Endodermal cell (in vitro differentiated cells): ENCODE results near the gene CRB2. TPM values are rescaled to one million over a fixed set of nuclear protein-coding genes. Genes with fewer than 3 reads are reported as not detected.

Experiments used
- DNase-seq: peaks from one replicate; pipeline ENCODE4 v3.0.0-alpha.2; 2017
- H3K27ac ChIP-seq: 2 replicates; pipeline ENCODE4 v1.5.1; 2013; ENCODE audit warnings: mild to moderate bottlenecking, low read depth, low read length, moderate library complexity
- H3K27me3 ChIP-seq: 2 replicates; pipeline ENCODE4 v1.6.1; 2013; ENCODE audit warnings: mild to moderate bottlenecking, low read length, moderate library complexity; ENCODE audit not compliant: insufficient read depth, control insufficient read depth, poor library complexity, severe bottlenecking
- H3K36me3 ChIP-seq: 2 replicates; pipeline ENCODE4 v1.7.0; 2013; ENCODE audit warnings: mild to moderate bottlenecking, low read length, moderate library complexity; ENCODE audit not compliant: control insufficient read depth, insufficient read depth
- H3K4me1 ChIP-seq: one replicate; pipeline ENCODE4 v1.7.0; 2013; ENCODE audit warnings: low read length; ENCODE audit not compliant: control insufficient read depth, insufficient read depth
- H3K4me3 ChIP-seq: 2 replicates; pipeline ENCODE4 v1.5.1; 2013; ENCODE audit warnings: mild to moderate bottlenecking, low read length, moderate library complexity
- H3K9ac ChIP-seq: 2 replicates; pipeline ENCODE4 v1.6.1; 2013; ENCODE audit warnings: mild to moderate bottlenecking, low read length, moderate library complexity; ENCODE audit not compliant: poor library complexity, severe bottlenecking; ENCODE audit errors: extremely low read depth
- H3K9me3 ChIP-seq: 2 replicates; pipeline ENCODE4 v1.6.1; 2013; ENCODE audit warnings: mild to moderate bottlenecking, low read length, moderate library complexity; ENCODE audit not compliant: control insufficient read depth
- H3K27ac Mint-ChIP-seq: 2 replicates; pipeline ENCODE4 v1.8.0; 2020; ENCODE audit warnings: mixed read lengths
- H3K27me3 Mint-ChIP-seq: 2 replicates; pipeline ENCODE4 v1.8.0; 2021; ENCODE audit warnings: mild to moderate bottlenecking, mixed read lengths; ENCODE audit not compliant: insufficient read depth
- H3K36me3 Mint-ChIP-seq: 2 replicates; pipeline ENCODE4 v1.8.0; 2020; ENCODE audit warnings: low read depth, mixed read lengths
- H3K4me1 Mint-ChIP-seq: 2 replicates; pipeline ENCODE4 v1.8.0; 2020; ENCODE audit warnings: mixed read lengths
- H3K4me3 Mint-ChIP-seq: 2 replicates; pipeline ENCODE4 v1.8.0; 2020; ENCODE audit warnings: mild to moderate bottlenecking, moderate library complexity, mixed read lengths
- H3K9me3 Mint-ChIP-seq: 2 replicates; pipeline ENCODE4 v1.8.0; 2020; ENCODE audit warnings: mild to moderate bottlenecking, mixed read lengths
- WGBS, 2 experiments: methylation state at CpG; one replicate each; pipeline versions ENCODE4 v1.1.5 to v1.1.7; 2013; ENCODE audit warnings: missing lambda C conversion rate in 2 of 2, mixed read lengths in 1 of 2; ENCODE audit not compliant: insufficient coverage in 1 of 2, insufficient read length in 1 of 2; 5-methylcytosine and 5-hydroxymethylcytosine counted together
- total RNA-seq, 2 donors: library from RNA; stranded (reverse); fragmentation: NEBNext Ultra II Directional in 1 of 2; extraction: Animal tissue kit (Norgen Biotek cat#: 25700) in 1 of 2; gene quantifications; 2 replicates in 1 of 2; 3 replicates in 1 of 2; pipeline ENCODE4 v1.2.1, GENCODE V29; 2021
- TF ChIP-seq, protein P1 (sequence below): fragments of 200-600 bp; sonication (generic); conservative IDR thresholded peaks from 2 replicates; pipeline ENCODE4 v1.5.0; 2021; ENCODE audit warnings: antibody characterized with exemption, mild to moderate bottlenecking

CRB2 gene
- total RNA-seq, 2 donors from 2014 or later = 0.75 to 2.0 TPM

DNA sequence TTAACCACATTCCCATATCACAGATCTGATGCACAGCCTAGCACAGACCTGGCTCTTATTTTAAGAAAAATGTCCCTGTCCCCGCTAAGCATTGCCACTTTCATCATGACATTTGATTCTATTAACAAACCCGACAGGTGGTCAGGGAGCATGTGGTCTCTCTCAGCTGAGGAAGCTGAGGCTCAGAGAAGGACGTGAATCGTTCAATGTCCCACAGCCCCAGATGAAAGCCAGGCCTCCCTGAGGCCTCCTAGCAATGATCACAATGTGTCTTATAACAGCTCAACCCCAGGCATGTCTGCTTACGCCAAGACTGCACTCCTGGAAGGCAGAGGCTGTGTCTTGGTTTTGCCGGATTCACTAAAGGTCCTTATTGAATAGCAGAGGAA is 10.4 kb upstream of the CRB2 start:
- Histone ChIP-seq H3K27me3 (no peaks in the 10 kb centered on the region), H3K4me3 (no peak overlapping the region), H3K27ac (no peak overlapping the region), H3K9ac (no peak overlapping the region), H3K4me1 (no peaks in the 10 kb centered on the region), H3K9me3 (no peaks in the 10 kb centered on the region), H3K36me3 (no peaks in the 10 kb centered on the region)
- Mint-ChIP-seq H3K27ac (no peak overlapping the region), H3K27me3 (peaks cover under 1% of the 10 kb centered on the region), H3K4me1 (no peaks in the 10 kb centered on the region), H3K36me3 (no peaks in the 10 kb centered on the region), H3K4me3 (no peak overlapping the region), H3K9me3 (no peaks in the 10 kb centered on the region)
- TF ChIP-seq, protein P1, sequence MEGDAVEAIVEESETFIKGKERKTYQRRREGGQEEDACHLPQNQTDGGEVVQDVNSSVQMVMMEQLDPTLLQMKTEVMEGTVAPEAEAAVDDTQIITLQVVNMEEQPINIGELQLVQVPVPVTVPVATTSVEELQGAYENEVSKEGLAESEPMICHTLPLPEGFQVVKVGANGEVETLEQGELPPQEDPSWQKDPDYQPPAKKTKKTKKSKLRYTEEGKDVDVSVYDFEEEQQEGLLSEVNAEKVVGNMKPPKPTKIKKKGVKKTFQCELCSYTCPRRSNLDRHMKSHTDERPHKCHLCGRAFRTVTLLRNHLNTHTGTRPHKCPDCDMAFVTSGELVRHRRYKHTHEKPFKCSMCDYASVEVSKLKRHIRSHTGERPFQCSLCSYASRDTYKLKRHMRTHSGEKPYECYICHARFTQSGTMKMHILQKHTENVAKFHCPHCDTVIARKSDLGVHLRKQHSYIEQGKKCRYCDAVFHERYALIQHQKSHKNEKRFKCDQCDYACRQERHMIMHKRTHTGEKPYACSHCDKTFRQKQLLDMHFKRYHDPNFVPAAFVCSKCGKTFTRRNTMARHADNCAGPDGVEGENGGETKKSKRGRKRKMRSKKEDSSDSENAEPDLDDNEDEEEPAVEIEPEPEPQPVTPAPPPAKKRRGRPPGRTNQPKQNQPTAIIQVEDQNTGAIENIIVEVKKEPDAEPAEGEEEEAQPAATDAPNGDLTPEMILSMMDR = no peak
- no peak for DNase-seq
- WGBS, 2 experiments = 63 to 70% methylated on average over 6 of the region's 6 CpGs

DNA sequence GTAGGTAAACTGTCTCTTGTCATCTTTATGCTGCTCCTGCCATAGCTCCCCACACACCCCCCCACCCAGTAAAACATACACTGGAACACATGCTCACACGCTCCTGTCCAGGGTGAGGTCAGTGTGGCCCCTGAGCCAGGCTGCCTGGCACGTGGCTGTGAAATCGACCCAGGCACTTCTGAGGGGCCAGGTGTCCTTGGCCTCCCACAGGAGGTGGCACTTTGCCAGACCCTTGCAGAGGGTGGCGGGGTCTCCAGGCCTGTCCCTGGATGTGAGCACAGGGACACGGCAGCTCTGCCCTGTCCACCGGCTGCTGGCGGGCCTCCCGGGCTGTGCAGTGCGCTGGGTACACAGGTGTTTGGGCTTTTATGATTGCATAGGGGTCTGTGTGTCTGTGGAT is 10.0 kb upstream of the CRB2 start:
- DNase-seq = no peak
- H3K4me3 Mint-ChIP-seq = no peak overlapping the region
- 75 to 93% methylated on average over 3 to 9 of the region's 9 CpGs for WGBS, 2 experiments

DNA sequence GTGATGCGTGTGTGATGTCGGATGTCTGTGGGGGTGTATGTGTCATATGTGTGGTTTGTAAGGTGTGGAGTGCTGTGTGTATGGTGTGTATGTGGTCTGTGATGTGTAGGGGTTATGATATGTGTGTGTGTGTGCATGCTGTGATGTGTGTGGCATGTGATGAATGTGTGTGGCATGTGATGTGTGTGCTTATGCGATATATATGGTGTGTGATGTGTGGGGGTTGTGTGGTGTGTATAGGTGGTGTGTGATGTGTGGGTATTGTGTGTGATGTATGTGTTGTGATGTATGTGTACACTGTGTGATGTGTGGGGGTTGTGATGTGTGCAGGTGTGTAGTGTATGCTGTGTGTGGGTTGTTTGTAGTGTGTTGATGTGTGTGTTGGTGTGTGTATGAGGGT is 9.2 kb upstream of the CRB2 start:
- no peaks in the 10 kb centered on the region for H3K4me1 Mint-ChIP-seq
- Histone ChIP-seq H3K27me3 (no peaks in the 10 kb centered on the region), H3K9me3 (no peaks in the 10 kb centered on the region), H3K27ac (no peak overlapping the region), H3K36me3 (no peaks in the 10 kb centered on the region), H3K9ac (no peak overlapping the region), H3K4me3 (no peak overlapping the region), H3K4me1 (no peaks in the 10 kb centered on the region)
- TF ChIP-seq, protein P1 = no peak
- WGBS, 2 experiments = 99 to 100% methylated on average over 3 of the region's 3 CpGs
- DNase-seq = no peak
- no peak overlapping the region for H3K4me3 Mint-ChIP-seq
- H3K36me3 Mint-ChIP-seq = no peaks in the 10 kb centered on the region
- H3K9me3 Mint-ChIP-seq = no peaks in the 10 kb centered on the region
- peaks cover 12% of the 10 kb centered on the region for H3K27me3 Mint-ChIP-seq
- no peak overlapping the region for H3K27ac Mint-ChIP-seq

More for the DNA sequence above, 10.0 kb upstream of the CRB2 start:
- Mint-ChIP-seq H3K27ac (no peak overlapping the region), H3K36me3 (no peaks in the 10 kb centered on the region), H3K4me1 (no peaks in the 10 kb centered on the region), H3K27me3 (peaks cover 5% of the 10 kb centered on the region), H3K9me3 (no peaks in the 10 kb centered on the region)
- Histone ChIP-seq H3K9me3 (no peaks in the 10 kb centered on the region), H3K9ac (no peak overlapping the region), H3K4me3 (no peak overlapping the region), H3K27me3 (no peaks in the 10 kb centered on the region), H3K4me1 (no peaks in the 10 kb centered on the region), H3K36me3 (no peaks in the 10 kb centered on the region), H3K27ac (no peak overlapping the region)
- TF ChIP-seq, protein P1 = no peak
